Stromal cell of bone marrow (primary cell): Measurements from ENCODE around the gene DNAJC27.

ENCODE experiments used
- DNase-seq: peaks from one replicate; pipeline ENCODE4 v3.0.0-alpha.2; 2012; ENCODE audit warnings: low read depth

Gene DNAJC27

GRCh38 chr2:24906466-24906865, 65.3 kb downstream of the DNAJC27 start:
- no peak for DNase-seq

- DNase-seq, result no peak
Observed at GRCh38 chr2:24903161-24904103, 68.3 kb downstream of the DNAJC27 start.

GRCh38 chr2:24899361-24899910, 72.3 kb downstream of the DNAJC27 start:
- no peak for DNase-seq

GRCh38 chr2:24898122-24899109, 73.3 kb downstream of the DNAJC27 start:
- no peak for DNase-seq

GRCh38 chr2:24894750-24895149, 77.0 kb downstream of the DNAJC27 start:
- no peak for DNase-seq

GRCh38 chr2:24893934-24894333, 77.8 kb downstream of the DNAJC27 start:
- no peak for DNase-seq
